Gastrocnemius medialis (tissue), 4 donors: Measurements from ENCODE around the gene CADM2. TPM values are rescaled to one million over a fixed set of nuclear protein-coding genes. Genes with fewer than 3 reads are reported as not detected.

Experiments
- ATAC-seq, 2 donors: fragments of 150-250 bp; one replicate each; pipeline ENCODE4 v1.9.1; 2016
- DNase-seq, 2 donors: peaks; one replicate each; pipeline ENCODE4 v3.0.0-alpha.2; 2019
- H3K27ac ChIP-seq, 4 donors: fragments of 200-600 bp; sonication (generic); 1 replicate in 1 of 4; 2 replicates in 3 of 4; pipeline ENCODE4 v1.5.1; 2016 to 2018; ENCODE audit warnings: mild to moderate bottlenecking in 2 of 4, moderate library complexity in 1 of 4
- H3K27me3 ChIP-seq, 3 donors: fragments of 200-600 bp; sonication (generic) in 2 of 3; 1 replicate in 1 of 3; 2 replicates in 2 of 3; pipeline versions ENCODE4 v1.5.1 to v1.6.0; 2016 to 2019; ENCODE audit warnings: mild to moderate bottlenecking in 1 of 3, moderate library complexity in 1 of 3
- H3K36me3 ChIP-seq, 2 donors: fragments of 200-600 bp; sonication (generic) in 1 of 2; one replicate each; pipeline ENCODE4 v1.5.1; 2017 to 2018
- H3K4me1 ChIP-seq, 2 donors: fragments of 200-600 bp; sonication (generic) in 1 of 2; one replicate each; pipeline ENCODE4 v1.5.1; 2016 to 2017; ENCODE audit warnings: mild to moderate bottlenecking in 2 of 2
- H3K4me3 ChIP-seq, 4 donors: fragments of 200-600 bp; sonication (generic) in 3 of 4; 1 replicate in 1 of 4; 2 replicates in 3 of 4; pipeline ENCODE4 v1.5.1; 2016 to 2019; ENCODE audit warnings: mild to moderate bottlenecking in 2 of 4
- H3K9me3 ChIP-seq, 3 donors: fragments of 200-600 bp; sonication (generic) in 2 of 3; 1 replicate in 1 of 3; 2 replicates in 2 of 3; pipeline ENCODE4 v1.5.1; 2016 to 2019
- POLR2A ChIP-seq, 2 donors: fragments of 450-650 bp; IDR thresholded peaks; one replicate each; pipeline ENCODE4 v1.6.1; 2017; ENCODE audit warnings: antibody characterized with exemption in 2 of 2, mild to moderate bottlenecking in 2 of 2, moderate library complexity in 2 of 2
- in situ Hi-C, 4 donors: fragments of 200-750 bp; cut with MboI; loops; one replicate each; pipeline versions ENCODE4 v1.15.0 to v1.8.0; 2017; ENCODE audit warnings: low sequenced_read_pairs in 4 of 4
- intact Hi-C: fragments of 100-400 bp; cut with DNase I; formaldehyde crosslinking; loops from one replicate; pipeline ENCODE4 v1.15.1; 2023; ENCODE audit warnings: low total_unique reads
- total RNA-seq, 4 donors: library from RNA; depleted of rRNA; stranded (reverse); fragments of >200 nt; gene quantifications; one replicate each; pipeline versions ENCODE4 v1.1.0 to v1.2.3, GENCODE V29; 2016
- TF ChIP-seq, protein P1 (sequence below), 5 experiments: fragments of 450-650 bp in 3 of 5; fragments of 200-600 bp in 2 of 5; sonication (generic) in 2 of 5; IDR thresholded peaks in 4 of 5; conservative IDR thresholded peaks in 1 of 5; 1 replicate in 4 of 5; 2 replicates in 1 of 5; pipeline ENCODE4 v1.5.1; 2016 to 2019; ENCODE audit warnings: antibody characterized with exemption in 5 of 5, mild to moderate bottlenecking in 3 of 5, moderate library complexity in 3 of 5

The CADM2 gene
- total RNA-seq, 4 donors from 2014 or later, result 2.7 to 9.0 (median 6.0) TPM

DNA sequence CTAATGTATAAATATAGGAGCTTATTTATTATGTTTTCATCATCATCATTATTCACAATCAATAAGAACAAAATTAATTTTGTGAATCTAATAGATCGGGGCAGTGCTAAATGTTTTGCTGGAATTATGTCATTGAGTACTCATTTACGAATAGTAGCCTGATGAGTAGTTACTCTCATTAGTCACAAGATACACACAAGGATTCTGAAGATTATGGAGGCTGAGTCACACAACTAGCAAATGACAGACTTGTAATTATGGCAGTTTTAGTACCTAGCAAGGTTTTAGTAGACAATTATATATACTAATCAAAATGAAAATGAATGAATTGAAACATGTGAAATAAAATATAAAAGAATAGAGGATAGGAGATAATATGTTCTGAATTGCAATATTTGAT lies 954.2 kb downstream of the CADM2 start:
- Histone ChIP-seq H3K4me1 (no peaks in the 10 kb centered on the region), H3K27ac (no peak overlapping the region), H3K36me3 (no peaks in the 10 kb centered on the region), H3K4me3 (no peak overlapping the region), H3K27me3 (no peaks in the 10 kb centered on the region), H3K9me3 (no peaks in the 10 kb centered on the region)
- in situ Hi-C loops, result no loop called here
- TF ChIP-seq, protein P1, sequence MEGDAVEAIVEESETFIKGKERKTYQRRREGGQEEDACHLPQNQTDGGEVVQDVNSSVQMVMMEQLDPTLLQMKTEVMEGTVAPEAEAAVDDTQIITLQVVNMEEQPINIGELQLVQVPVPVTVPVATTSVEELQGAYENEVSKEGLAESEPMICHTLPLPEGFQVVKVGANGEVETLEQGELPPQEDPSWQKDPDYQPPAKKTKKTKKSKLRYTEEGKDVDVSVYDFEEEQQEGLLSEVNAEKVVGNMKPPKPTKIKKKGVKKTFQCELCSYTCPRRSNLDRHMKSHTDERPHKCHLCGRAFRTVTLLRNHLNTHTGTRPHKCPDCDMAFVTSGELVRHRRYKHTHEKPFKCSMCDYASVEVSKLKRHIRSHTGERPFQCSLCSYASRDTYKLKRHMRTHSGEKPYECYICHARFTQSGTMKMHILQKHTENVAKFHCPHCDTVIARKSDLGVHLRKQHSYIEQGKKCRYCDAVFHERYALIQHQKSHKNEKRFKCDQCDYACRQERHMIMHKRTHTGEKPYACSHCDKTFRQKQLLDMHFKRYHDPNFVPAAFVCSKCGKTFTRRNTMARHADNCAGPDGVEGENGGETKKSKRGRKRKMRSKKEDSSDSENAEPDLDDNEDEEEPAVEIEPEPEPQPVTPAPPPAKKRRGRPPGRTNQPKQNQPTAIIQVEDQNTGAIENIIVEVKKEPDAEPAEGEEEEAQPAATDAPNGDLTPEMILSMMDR (IDR thresholded peaks at IDR 0.05 in 4 of 5, conservative IDR thresholded peaks at IDR 0.05 in 1 of 5), result no peak
- no peak for TF ChIP-seq POLR2A (IDR thresholded peaks at IDR 0.05)
- DNase-seq (no peak), ATAC-seq (no peak)
- intact Hi-C loops, result no loop called here

DNA sequence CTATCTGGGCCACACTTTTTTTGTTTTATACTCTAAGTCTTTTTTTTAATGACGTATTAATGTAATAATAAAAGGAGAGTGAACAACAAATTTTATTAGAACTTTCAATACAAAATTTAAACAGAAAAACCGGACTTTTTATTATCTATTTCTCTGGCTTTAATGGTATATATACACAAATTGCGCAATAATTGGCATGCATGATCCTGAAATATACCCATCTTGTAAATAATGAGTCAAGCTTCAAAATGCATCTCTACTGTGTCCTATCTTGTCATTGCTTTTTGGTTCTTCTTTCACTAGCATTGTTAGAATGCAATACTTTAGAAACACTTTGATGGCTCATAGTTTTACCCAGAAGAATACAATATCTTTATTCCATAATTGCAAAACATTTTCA lies 963.6 kb downstream of the CADM2 start:
- no peaks in the 10 kb centered on the region for H3K36me3 ChIP-seq
- no peaks in the 10 kb centered on the region for H3K9me3 ChIP-seq
- DNase-seq (no peak), ATAC-seq (no peak)
- intact Hi-C loops (no loop called here), in situ Hi-C loops (no loop called here)
- H3K27me3 ChIP-seq, result no peaks in the 10 kb centered on the region
- no peak overlapping the region for H3K4me3 ChIP-seq
- no peaks in the 10 kb centered on the region for H3K4me1 ChIP-seq
- TF ChIP-seq, protein P1 (IDR thresholded peaks at IDR 0.05 in 4 of 5, conservative IDR thresholded peaks at IDR 0.05 in 1 of 5), result no peak
- TF ChIP-seq POLR2A (IDR thresholded peaks at IDR 0.05), result no peak
- no peak overlapping the region for H3K27ac ChIP-seq

DNA sequence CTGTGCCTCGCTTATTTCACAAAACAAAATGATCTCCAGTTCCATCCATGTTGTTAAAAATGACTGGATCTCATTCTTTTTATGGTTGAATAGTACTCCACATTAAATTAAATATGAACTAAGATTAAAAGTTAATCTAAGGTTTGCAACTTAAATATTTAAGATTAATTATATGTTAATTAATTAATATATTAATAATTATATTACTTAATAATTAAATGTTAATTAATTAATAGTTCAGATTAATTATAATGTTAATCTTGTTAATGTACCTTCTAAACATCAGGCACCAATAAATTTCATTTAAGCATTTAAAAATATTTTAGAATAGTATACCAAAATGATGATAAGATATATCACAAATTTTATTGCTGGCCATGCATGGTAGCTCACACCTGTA lies 971.9 kb downstream of the CADM2 start:
- no peaks in the 10 kb centered on the region for H3K4me1 ChIP-seq
- no peaks in the 10 kb centered on the region for H3K9me3 ChIP-seq
- in situ Hi-C loops, result no loop called here
- ATAC-seq (no peak), DNase-seq (no peak)
- H3K27me3 ChIP-seq, result no peaks in the 10 kb centered on the region
- H3K27ac ChIP-seq, result no peak overlapping the region
- no peaks in the 10 kb centered on the region for H3K36me3 ChIP-seq
- H3K4me3 ChIP-seq, result no peak overlapping the region
- intact Hi-C loops, result no loop called here
- no peak for TF ChIP-seq POLR2A (IDR thresholded peaks at IDR 0.05)
- TF ChIP-seq, protein P1 (IDR thresholded peaks at IDR 0.05 in 4 of 5, conservative IDR thresholded peaks at IDR 0.05 in 1 of 5), result no peak

DNA sequence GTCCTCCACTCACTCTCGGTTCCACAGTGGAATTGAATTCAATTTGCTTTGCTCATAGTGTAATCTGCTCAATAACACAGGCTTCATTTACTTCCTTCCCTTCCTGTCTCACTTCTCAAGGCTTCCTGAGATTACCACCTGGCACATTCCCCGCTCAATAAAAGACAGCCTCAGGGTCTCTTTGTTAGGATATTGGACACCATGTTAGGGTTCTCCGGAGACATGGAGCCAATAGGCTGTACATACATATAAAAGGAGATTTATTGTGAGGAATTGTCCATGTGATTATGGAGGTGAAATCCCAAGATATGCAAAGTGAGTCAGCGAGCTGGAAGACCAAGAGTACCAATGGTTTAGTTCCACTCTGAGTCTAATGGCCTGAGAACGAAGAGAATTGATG lies 974.5 kb downstream of the CADM2 start:
- no peak for TF ChIP-seq POLR2A (IDR thresholded peaks at IDR 0.05)
- TF ChIP-seq, protein P1 (IDR thresholded peaks at IDR 0.05 in 4 of 5, conservative IDR thresholded peaks at IDR 0.05 in 1 of 5), result no peak
- in situ Hi-C loops, result no loop called here
- H3K36me3 ChIP-seq, result no peaks in the 10 kb centered on the region
- no peaks in the 10 kb centered on the region for H3K4me1 ChIP-seq
- no peak for ATAC-seq
- H3K4me3 ChIP-seq, result no peak overlapping the region
- no peaks in the 10 kb centered on the region for H3K27me3 ChIP-seq
- no peak overlapping the region for H3K27ac ChIP-seq
- no peaks in the 10 kb centered on the region for H3K9me3 ChIP-seq
- intact Hi-C loops, result no loop called here
- DNase-seq, result no peak

DNA sequence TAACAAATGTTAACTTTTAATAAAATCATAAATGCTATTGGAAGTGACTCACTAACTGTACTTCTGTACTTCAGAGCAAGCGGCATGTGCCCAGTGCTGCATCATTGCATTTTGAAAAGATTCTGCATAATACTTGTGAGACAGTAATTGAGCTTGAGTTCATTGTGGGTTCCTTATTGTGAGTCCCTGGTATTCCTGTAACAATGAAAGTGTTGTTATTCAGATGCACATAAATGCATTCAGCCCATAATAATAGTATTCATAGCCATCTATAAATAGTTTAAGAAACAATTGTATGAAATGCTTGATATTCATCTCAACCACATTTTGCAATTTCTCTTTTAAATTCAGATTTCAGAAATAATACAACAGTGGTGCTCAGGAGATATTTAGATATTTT lies 976.4 kb downstream of the CADM2 start:
- no peak overlapping the region for H3K4me3 ChIP-seq
- no peak overlapping the region for H3K27ac ChIP-seq
- no peaks in the 10 kb centered on the region for H3K9me3 ChIP-seq
- H3K36me3 ChIP-seq, result no peaks in the 10 kb centered on the region
- H3K4me1 ChIP-seq, result no peaks in the 10 kb centered on the region
- DNase-seq (no peak), ATAC-seq (no peak)
- intact Hi-C loops, result no loop called here
- H3K27me3 ChIP-seq, result no peaks in the 10 kb centered on the region
- TF ChIP-seq POLR2A (IDR thresholded peaks at IDR 0.05), result no peak
- TF ChIP-seq, protein P1 (IDR thresholded peaks at IDR 0.05 in 4 of 5, conservative IDR thresholded peaks at IDR 0.05 in 1 of 5), result no peak
- in situ Hi-C loops, result no loop called here
